ENCODE measurements around the gene SH2D4B.

- TF ChIP-seq CTCF (conservative IDR thresholded peaks at IDR 0.05; ENCODE audit: low read length): no peak
- no peak for TF ChIP-seq EZH2phosphoT487 (IDR thresholded peaks at IDR 0.05; ENCODE audit: borderline replicate concordance, low read depth, low read length)
Measured at GRCh38 chr10:80538481-80539185, 931 bp downstream of the SH2D4B start.

Data from OCI-LY7 (cell line).